GM12892 (cell line): ENCODE data around the gene FGR.

Source experiments
- POLR2A ChIP-seq: IDR thresholded peaks from 2 replicates; pipeline ENCODE4 v1.6.1; 2011; ENCODE audit warnings: low read depth, low read length, control low read depth
- POLR2AphosphoS5 ChIP-seq: IDR thresholded peaks from 2 replicates; pipeline ENCODE4 v1.6.1; 2011; ENCODE audit warnings: low read depth, low read length, control low read depth
- TAF1 ChIP-seq: IDR thresholded peaks from 2 replicates; pipeline ENCODE4 v1.6.1; 2011; ENCODE audit warnings: low read depth, mild to moderate bottlenecking, control low read depth, low read length, borderline replicate concordance

DNA sequence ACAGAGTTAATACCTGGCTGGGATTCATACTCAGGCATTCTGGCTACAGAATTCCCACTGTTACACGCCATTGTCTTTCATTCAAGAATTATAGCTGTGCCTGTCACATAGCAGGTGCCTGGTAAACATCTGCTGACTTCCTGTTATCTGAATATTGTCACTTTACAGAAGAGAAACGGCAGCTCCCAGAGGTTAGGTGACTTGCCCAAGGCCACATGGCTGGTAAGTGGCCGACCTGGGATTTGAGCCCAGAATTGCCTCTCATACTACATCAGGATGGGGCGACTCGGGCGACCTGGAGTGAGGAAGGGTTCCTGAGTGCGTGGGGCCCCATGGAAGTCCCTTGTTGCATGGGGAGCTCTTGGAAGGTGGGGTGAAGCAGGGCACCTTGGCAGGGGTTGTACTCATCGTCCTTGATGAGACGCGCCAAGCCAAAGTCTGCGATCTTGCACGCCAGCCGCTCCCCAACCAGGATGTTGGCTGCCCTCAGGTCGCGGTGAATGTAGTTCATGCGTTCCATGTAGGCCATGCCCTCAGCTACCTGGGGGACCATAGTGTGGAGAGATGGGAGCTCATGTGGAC lies 20.9 kb downstream of the FGR start:
- TF ChIP-seq TAF1 (no peak), POLR2A (no peak), POLR2AphosphoS5 (no peak)
